GM19099 (cell line): Measurements from ENCODE around the gene GJD2.

ENCODE experiments used
- POLR2A ChIP-seq: IDR thresholded peaks from 3 replicates; pipeline ENCODE4 v1.6.1; 2011; ENCODE audit warnings: low read depth; ENCODE audit not compliant: insufficient read length; ENCODE audit errors: extremely low read depth

Gene GJD2

GRCh38 chr15:34721802-34722438 is 32.9 kb downstream of the GJD2 start:
- TF ChIP-seq POLR2A, result no peak

DNA sequence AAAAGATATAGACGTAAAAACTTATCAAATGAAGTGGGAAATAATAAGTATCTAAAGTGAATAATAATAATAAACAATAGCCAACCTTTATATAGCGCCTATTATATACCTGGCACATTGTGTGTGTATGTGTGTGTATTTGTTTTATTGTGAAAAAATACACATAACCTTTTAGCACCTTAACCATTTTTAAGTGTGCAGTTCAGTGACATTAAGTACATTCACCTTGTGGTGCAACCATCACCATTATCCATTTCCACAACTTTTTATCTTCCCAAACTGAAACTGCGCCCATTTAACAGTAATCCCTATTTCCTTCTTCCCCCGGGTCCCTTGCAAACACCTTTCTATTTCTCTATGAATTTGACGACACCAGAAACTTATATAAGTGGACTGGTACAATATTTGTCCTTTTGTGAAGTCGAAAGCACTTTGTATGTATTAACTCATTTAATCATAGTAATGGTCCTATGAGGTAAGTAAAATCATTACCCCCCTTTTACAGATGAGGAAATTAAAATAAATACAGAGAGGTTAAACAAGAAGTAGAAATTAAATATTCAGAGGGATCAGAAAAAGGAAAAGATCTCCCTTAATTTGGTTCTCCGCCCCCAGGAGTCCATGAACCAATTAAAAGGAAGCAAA is 33.5 kb downstream of the GJD2 start:
- no peak for TF ChIP-seq POLR2A

DNA sequence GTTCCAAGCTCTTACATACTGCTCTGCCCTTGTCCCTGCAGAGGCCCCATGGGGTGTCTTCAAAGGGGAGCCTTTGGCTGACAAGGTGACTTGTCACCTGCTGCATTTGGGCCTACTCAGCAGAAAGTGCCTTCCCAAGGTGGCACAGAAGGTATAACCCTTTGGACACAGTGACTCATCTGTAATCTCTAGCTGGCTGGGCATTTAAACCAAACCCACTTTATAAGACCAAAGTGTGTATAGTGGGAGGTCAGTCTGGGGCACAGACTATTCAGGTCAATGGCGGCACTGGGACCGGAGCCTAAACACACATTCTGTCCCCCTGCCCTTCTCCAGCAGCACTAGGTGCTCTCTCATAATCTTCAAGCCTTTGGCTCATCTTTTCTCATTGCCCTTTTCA is 35.1 kb downstream of the GJD2 start:
- TF ChIP-seq POLR2A, result no peak

DNA sequence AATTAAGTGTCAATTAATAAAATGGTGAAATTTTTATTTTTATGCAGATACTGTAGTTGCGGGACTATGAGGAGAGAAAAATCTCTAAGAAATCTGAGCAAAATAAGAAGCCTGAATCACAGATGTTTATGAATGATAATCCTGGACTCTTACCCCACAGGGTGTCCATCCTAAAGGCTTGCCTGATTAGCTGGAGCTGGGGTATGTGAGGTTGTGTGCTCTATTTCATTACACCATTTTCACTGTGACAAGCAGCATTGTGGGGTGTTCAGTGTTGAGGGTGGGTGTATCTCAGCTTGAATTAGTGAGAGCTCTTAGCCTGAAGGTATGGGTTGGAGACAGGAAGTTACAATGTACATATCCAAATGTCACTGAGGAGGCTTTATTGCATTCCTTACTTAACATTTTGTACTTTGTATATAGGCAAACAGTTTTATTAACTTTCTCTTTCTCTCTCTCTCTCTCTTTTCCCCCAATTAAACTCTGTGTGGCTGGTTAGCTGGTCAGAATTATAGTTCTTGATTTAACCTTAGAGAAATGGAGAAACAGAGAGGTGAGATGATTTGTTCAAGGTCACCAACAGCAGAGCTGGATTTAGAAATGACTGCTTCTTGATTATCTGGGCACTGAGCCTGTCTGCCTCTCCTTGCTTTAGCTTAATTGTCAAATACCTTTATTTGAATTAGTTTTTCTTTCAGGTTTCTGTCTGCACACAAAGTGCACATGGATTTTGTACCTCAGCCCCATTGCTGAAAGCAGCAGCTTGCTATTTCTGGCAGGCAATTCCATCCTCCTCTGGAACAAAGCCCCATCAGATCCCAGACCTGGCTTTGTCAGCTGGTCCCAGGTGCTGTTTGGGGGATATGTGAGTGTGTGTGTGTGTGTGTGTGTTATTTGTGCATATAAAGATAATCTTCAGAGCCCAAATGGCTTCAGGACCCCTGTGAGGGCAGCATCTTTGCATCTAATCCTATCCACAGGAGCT is 35.8 kb downstream of the GJD2 start:
- TF ChIP-seq POLR2A, result no peak

GRCh38 chr15:34717729-34718128 is 37.1 kb downstream of the GJD2 start:
- no peak for TF ChIP-seq POLR2A

GRCh38 chr15:34716111-34716510 is 38.7 kb downstream of the GJD2 start:
- no peak for TF ChIP-seq POLR2A

GRCh38 chr15:34714476-34715121 is 40.2 kb downstream of the GJD2 start:
- TF ChIP-seq POLR2A, result no peak

DNA sequence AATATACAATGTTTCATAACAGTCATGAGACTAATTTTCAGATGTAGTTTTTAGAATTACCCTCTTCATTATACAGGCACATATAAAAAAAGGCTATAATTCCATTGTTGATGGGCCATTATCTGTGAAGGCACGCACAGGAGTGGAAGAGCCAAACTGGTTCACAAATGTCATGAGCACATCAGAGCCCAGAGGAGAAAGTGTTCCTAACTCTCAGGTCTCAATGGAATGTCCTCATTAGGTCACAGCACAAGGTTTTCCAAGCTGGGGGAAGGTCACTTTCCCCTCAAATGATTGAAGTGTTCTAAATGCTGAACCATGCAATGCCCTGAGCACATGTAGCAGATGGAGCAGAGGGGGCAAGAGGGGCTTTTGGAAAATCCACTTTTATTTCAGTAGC is 41.2 kb downstream of the GJD2 start:
- TF ChIP-seq POLR2A, result no peak

- no peak for TF ChIP-seq POLR2A
These were observed 44.9 kb downstream of the GJD2 start for GRCh38 chr15:34709866-34710265.

DNA sequence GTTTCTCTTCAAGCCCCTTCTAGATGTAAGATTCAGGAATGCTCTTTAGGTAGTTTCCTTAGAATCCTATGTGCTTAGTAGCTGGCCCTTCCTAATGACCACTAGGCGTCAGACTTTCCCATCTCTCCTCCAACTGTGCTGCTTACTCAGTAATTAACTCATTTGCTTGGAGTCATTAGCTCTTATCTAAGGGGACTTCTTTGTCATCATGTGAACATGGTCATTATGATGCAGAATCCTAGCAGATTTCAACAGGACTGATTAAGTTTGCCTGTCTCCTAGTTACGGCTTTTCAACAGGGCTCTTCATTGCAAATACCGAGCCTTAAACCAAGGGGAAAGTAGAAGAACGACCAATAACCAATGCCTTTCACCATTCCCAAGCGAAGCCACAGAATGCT is 46.4 kb downstream of the GJD2 start:
- no peak for TF ChIP-seq POLR2A

DNA sequence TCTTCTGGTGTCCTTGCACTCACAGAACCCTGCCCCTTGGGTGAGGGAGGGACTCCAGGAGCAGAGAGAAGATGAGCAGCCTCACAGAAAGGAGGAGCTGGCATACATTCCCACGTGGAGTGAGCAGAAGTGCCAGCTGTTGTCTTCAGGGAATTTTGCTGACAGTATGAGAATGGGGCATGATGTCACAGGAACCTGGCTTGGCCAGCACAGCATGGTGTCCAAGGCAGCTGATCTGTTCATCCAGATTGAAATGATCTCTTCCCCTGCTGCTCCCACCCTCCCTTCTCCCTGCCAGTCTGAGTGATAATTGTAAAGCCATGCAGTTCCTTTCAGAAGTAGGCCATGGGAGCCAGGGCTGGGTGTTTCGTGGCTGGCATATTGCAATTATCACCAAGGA is 53.3 kb downstream of the GJD2 start:
- no peak for TF ChIP-seq POLR2A
